Keratinocyte (primary cell): ENCODE data around the gene PHACTR1. TPM values are rescaled to one million over a fixed set of nuclear protein-coding genes. Genes with fewer than 3 reads are reported as not detected.

Source experiments
- DNase-seq: peaks from one replicate; pipeline ENCODE4 v3.0.0-alpha.2; 2011; ENCODE audit warnings: low read depth, missing footprints, low spot score
- FAIRE-seq: peaks from 2 replicates; lab custom pipeline; 2011; peaks lifted over from hg19 to GRCh38; lab: Jason Lieb, UNC
- H2AFZ ChIP-seq: 2 replicates; pipeline ENCODE4 v1.6.0; 2012; ENCODE audit warnings: low read length, control low read depth, inconsistent platforms; ENCODE audit not compliant: control insufficient read depth
- H3K27ac ChIP-seq: 2 replicates; pipeline ENCODE4 v1.5.1; 2011; ENCODE audit warnings: low read length; ENCODE audit not compliant: control insufficient read depth, insufficient read depth
- H3K27me3 ChIP-seq: 3 replicates; pipeline ENCODE4 v1.6.0; 2011; ENCODE audit warnings: low read length; ENCODE audit not compliant: control insufficient read depth, insufficient read depth; ENCODE audit errors: extremely low read depth
- H3K36me3 ChIP-seq, 2 experiments: 2 replicates in 1 of 2; 3 replicates in 1 of 2; pipeline ENCODE4 v1.5.1; 2011; ENCODE audit warnings: low read length in 2 of 2, mild to moderate bottlenecking in 1 of 2; ENCODE audit not compliant: control insufficient read depth in 2 of 2, insufficient read depth in 2 of 2; ENCODE audit errors: extremely low read depth in 1 of 2
- H3K4me1 ChIP-seq: 3 replicates; pipeline ENCODE4 v1.5.1; 2011; ENCODE audit warnings: low read length; ENCODE audit not compliant: control insufficient read depth, insufficient read depth; ENCODE audit errors: extremely low read depth
- H3K4me2 ChIP-seq: 3 replicates; pipeline ENCODE4 v1.6.0; 2011; ENCODE audit warnings: low read depth, low read length; ENCODE audit not compliant: control insufficient read depth, insufficient read depth; ENCODE audit errors: extremely low read depth
- H3K4me3 ChIP-seq, 3 experiments: fragments of 200-600 bp in 1 of 3; sonication (generic) in 1 of 3; 2 replicates in 2 of 3; 3 replicates in 1 of 3; pipeline ENCODE4 v1.5.1; 2011 to 2016; ENCODE audit warnings: low read length in 3 of 3, mild to moderate bottlenecking in 3 of 3, control low read depth in 2 of 3, inconsistent platforms in 1 of 3, low read depth in 1 of 3, mixed read lengths in 1 of 3, mixed run types in 1 of 3, moderate library complexity in 1 of 3; ENCODE audit not compliant: control insufficient read depth in 2 of 3, insufficient read depth in 2 of 3; ENCODE audit errors: extremely low read depth in 1 of 3
- H3K79me2 ChIP-seq: 2 replicates; pipeline ENCODE4 v1.6.0; 2012; ENCODE audit warnings: low read length; ENCODE audit not compliant: control insufficient read depth, insufficient read depth
- H3K9ac ChIP-seq: 3 replicates; pipeline ENCODE4 v1.6.0; 2011; ENCODE audit warnings: low read length; ENCODE audit not compliant: control insufficient read depth, insufficient read depth; ENCODE audit errors: extremely low read depth
- H3K9me1 ChIP-seq: 3 replicates; pipeline ENCODE4 v1.6.0; 2011; ENCODE audit warnings: low read length; ENCODE audit not compliant: control insufficient read depth, insufficient read depth; ENCODE audit errors: extremely low read depth
- H3K9me3 ChIP-seq: 2 replicates; pipeline ENCODE4 v1.5.1; 2012; ENCODE audit warnings: low read depth, low read length; ENCODE audit not compliant: control insufficient read depth
- H4K20me1 ChIP-seq: 3 replicates; pipeline ENCODE4 v1.6.0; 2011; ENCODE audit warnings: low read length; ENCODE audit not compliant: control insufficient read depth, insufficient read depth; ENCODE audit errors: extremely low read depth
- EZH2 ChIP-seq: IDR thresholded peaks from one replicate; pipeline ENCODE4 v1.6.1; 2012; ENCODE audit warnings: inconsistent platforms, mild to moderate bottlenecking, low read length, moderate library complexity
- dilution Hi-C: fragments of 300-500 bp; cut with MboI; formaldehyde crosslinking; loops from one replicate; pipeline ENCODE4 v1.7.0; 2020; ENCODE audit warnings: low sequenced_read_pairs; ENCODE audit not compliant: extremely low pct_ligation_motif_present
- polyA plus RNA-seq, 5 experiments: library from polyadenylated mRNA; depleted of rRNA in 3 of 5; stranded (reverse) in 3 of 5; stranded (forward) in 1 of 5; unstranded in 1 of 5; fragments of >200 nt; gene quantifications; 1 replicate in 1 of 5; 2 replicates in 3 of 5; 3 replicates in 1 of 5; pipeline versions ENCODE4 v1.2.1 to v1.2.3, GENCODE V29; 2011 to 2012; ENCODE audit warnings: missing spikeins in 2 of 5, low read depth in 1 of 5, low replicate concordance in 1 of 5
- TF ChIP-seq, protein P1 (sequence below), 3 experiments: IDR thresholded peaks in 1 of 3; conservative IDR thresholded peaks in 1 of 3; optimal IDR thresholded peaks in 1 of 3; 2 replicates in 2 of 3; 3 replicates in 1 of 3; pipeline versions ENCODE3 to v1.5.1; 2011; ENCODE audit warnings: low read length in 3 of 3, mild to moderate bottlenecking in 3 of 3, moderate library complexity in 2 of 3, control low read depth in 1 of 3, inconsistent platforms in 1 of 3; ENCODE audit not compliant: insufficient read depth in 2 of 3; ENCODE audit errors: extremely low read depth in 1 of 3

The PHACTR1 gene
- polyA plus RNA-seq, 1 donor (not counting 4 experiments of a cell fraction or from before 2014, with no cell fraction given): 0.22 TPM

DNA sequence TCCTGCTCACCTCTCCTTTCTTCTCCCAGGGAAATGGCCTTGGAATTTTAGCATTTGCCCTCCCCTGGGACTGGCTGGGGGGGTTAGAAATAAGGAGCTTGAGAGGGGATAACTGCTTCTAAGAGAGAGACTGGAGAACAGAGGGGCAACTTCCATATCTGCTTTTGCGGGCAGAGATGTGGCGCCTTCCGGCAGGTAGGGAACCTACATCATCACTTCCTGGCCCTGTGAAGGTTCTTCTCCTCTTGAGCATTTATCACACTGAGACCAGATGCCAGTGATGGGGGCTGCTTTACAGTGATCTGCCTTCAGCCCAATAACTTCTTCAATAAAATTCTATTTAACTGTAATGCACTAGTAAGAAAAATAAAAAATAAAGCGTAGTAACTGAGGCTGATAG is 563.7 kb downstream of the PHACTR1 start:
- H4K20me1 ChIP-seq: no peaks in the 10 kb centered on the region
- no peak overlapping the region for H2AFZ ChIP-seq
- H3K9me1 ChIP-seq: no peaks in the 10 kb centered on the region
- no peaks in the 10 kb centered on the region for H3K9me3 ChIP-seq
- no peak overlapping the region for H3K27ac ChIP-seq
- H3K36me3 ChIP-seq: no peaks in the 10 kb centered on the region
- no peak overlapping the region for H3K9ac ChIP-seq
- dilution Hi-C loops: no loop called here
- no peaks in the 10 kb centered on the region for H3K4me1 ChIP-seq
- FAIRE-seq (no peak), DNase-seq (no peak)
- H3K79me2 ChIP-seq: no peaks in the 10 kb centered on the region
- H3K4me3 ChIP-seq: no peak overlapping the region
- no peak overlapping the region for H3K4me2 ChIP-seq
- TF ChIP-seq EZH2: no peak
- TF ChIP-seq, protein P1, sequence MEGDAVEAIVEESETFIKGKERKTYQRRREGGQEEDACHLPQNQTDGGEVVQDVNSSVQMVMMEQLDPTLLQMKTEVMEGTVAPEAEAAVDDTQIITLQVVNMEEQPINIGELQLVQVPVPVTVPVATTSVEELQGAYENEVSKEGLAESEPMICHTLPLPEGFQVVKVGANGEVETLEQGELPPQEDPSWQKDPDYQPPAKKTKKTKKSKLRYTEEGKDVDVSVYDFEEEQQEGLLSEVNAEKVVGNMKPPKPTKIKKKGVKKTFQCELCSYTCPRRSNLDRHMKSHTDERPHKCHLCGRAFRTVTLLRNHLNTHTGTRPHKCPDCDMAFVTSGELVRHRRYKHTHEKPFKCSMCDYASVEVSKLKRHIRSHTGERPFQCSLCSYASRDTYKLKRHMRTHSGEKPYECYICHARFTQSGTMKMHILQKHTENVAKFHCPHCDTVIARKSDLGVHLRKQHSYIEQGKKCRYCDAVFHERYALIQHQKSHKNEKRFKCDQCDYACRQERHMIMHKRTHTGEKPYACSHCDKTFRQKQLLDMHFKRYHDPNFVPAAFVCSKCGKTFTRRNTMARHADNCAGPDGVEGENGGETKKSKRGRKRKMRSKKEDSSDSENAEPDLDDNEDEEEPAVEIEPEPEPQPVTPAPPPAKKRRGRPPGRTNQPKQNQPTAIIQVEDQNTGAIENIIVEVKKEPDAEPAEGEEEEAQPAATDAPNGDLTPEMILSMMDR (optimal IDR thresholded peaks at IDR 0.05 in 1 of 3, IDR thresholded peaks at IDR 0.05 in 1 of 3, conservative IDR thresholded peaks at IDR 0.05 in 1 of 3; ENCODE audit: extremely low read depth in 1 of 3, insufficient read depth in 2 of 3, low read length in 3 of 3): no peak
- H3K27me3 ChIP-seq: no peaks in the 10 kb centered on the region

DNA sequence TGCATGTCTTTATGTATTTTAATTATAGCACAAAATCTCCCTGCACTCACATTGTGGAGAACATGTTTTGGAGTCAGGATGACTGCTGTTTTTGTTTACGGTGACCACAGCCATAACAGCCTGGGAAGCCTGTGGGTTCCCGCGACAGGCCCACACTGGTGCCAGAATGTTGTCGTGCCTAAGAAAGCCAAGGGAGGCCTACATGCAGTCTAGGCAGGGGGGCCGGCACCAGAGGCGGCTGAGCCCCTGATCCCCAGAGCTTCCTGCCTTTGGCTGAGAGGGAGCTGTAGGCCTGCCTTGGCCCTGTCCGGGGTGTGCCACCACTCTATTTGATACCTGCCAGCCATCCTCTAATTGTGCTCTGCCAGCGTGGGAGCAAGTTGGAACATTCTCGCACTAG is 565.1 kb downstream of the PHACTR1 start:
- FAIRE-seq: no peak
- no peaks in the 10 kb centered on the region for H3K36me3 ChIP-seq
- H3K9ac ChIP-seq: no peak overlapping the region
- H3K4me2 ChIP-seq: no peak overlapping the region
- no peaks in the 10 kb centered on the region for H3K27me3 ChIP-seq
- dilution Hi-C loops: no loop called here
- no peaks in the 10 kb centered on the region for H3K9me1 ChIP-seq
- no peaks in the 10 kb centered on the region for H3K79me2 ChIP-seq
- TF ChIP-seq, protein P1 (optimal IDR thresholded peaks at IDR 0.05 in 1 of 3, IDR thresholded peaks at IDR 0.05 in 1 of 3, conservative IDR thresholded peaks at IDR 0.05 in 1 of 3; ENCODE audit: extremely low read depth in 1 of 3, insufficient read depth in 2 of 3, low read length in 3 of 3): no peak
- no peak for TF ChIP-seq EZH2
- no peaks in the 10 kb centered on the region for H3K9me3 ChIP-seq
- no peaks in the 10 kb centered on the region for H4K20me1 ChIP-seq
- H2AFZ ChIP-seq: no peak overlapping the region
- no peaks in the 10 kb centered on the region for H3K4me1 ChIP-seq
- DNase-seq: no peak
- no peak overlapping the region for H3K27ac ChIP-seq
- no peak overlapping the region for H3K4me3 ChIP-seq
